A673 (cell line): ENCODE results near the gene C16orf74.

Experiments
- EZH2 ChIP-seq: fragments of 200-600 bp; sonication (generic); IDR thresholded peaks from 2 replicates; pipeline ENCODE4 v1.6.1; 2017; ENCODE audit warnings: borderline replicate concordance, low read depth, mild to moderate bottlenecking, mixed read lengths, antibody characterized with exemption, low read length; ENCODE audit not compliant: poor library complexity, severe bottlenecking
- TF ChIP-seq, protein P1 (sequence below): fragments of 300-800, 200-600 bp; sonication (generic); conservative IDR thresholded peaks from 2 replicates; pipeline ENCODE4 v1.5.1; 2017; ENCODE audit warnings: low read depth, mild to moderate bottlenecking, antibody characterized with exemption, low read length, moderate library complexity, mixed read lengths

DNA sequence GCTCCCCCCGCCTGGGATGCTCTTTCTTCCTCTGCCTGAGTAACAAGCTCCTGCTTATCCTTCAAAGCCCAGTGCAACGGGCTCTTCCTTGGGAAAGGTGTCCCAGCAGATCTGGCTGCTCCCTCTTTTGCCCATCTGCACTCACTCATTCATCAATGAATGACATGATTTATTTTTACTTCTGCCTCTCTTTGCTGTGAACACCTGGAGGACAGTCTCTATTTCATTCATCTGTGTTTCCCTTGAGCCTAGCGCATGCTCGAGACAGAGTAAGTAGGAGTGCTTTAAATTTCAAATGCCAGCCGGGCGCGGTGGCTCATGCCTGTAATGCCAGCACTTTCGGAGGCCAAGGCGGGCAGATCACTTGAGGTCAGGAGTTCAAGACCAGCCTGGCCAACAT is 40.2 kb downstream of the C16orf74 start:
- TF ChIP-seq EZH2 = no peak
- TF ChIP-seq, protein P1, sequence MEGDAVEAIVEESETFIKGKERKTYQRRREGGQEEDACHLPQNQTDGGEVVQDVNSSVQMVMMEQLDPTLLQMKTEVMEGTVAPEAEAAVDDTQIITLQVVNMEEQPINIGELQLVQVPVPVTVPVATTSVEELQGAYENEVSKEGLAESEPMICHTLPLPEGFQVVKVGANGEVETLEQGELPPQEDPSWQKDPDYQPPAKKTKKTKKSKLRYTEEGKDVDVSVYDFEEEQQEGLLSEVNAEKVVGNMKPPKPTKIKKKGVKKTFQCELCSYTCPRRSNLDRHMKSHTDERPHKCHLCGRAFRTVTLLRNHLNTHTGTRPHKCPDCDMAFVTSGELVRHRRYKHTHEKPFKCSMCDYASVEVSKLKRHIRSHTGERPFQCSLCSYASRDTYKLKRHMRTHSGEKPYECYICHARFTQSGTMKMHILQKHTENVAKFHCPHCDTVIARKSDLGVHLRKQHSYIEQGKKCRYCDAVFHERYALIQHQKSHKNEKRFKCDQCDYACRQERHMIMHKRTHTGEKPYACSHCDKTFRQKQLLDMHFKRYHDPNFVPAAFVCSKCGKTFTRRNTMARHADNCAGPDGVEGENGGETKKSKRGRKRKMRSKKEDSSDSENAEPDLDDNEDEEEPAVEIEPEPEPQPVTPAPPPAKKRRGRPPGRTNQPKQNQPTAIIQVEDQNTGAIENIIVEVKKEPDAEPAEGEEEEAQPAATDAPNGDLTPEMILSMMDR = no peak
